GM12892 (cell line): ENCODE results near the gene KLHL2.

Experiments
- POLR2A ChIP-seq: IDR thresholded peaks from 2 replicates; pipeline ENCODE4 v1.6.1; 2011; ENCODE audit warnings: low read depth, low read length, control low read depth
- POLR2AphosphoS5 ChIP-seq: IDR thresholded peaks from 2 replicates; pipeline ENCODE4 v1.6.1; 2011; ENCODE audit warnings: low read depth, low read length, control low read depth

DNA sequence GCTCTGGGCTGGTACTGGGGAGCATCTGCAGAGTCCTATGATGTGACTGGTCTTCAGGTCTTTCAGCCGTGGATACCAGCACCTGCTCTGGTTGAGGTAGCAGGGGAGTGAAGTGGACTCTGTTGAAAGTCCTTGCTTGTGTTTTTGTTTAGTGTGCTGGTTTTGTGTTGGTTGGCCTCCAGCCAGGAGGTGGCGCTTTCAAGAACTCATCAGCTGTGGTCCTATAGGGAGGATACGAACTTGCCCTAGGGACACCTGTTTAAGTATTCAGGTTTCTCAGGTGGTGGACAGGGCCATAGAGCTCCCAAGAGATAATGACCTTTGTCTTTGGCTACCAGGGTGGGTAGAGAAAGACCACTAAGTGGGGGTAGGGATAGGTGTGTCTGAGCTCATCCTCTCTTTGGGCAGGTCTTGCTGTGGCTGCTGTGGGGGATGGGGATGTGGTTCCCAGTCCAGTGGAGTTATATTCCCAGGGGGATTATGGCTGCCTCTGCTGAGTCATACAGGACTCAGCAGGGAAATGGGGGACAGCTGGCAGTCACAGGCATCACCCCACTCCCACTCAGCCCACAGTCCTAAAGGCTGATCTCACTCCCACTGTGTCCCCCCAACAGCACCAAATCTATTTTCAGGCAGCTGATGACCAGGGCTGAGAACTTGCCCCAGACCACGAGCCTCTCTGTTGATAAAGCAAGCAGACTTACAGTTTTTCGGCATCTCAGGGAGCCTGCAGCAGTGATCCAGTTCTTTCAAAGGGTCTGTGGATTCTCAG is 144.2 kb downstream of the KLHL2 start:
- TF ChIP-seq POLR2AphosphoS5, result no peak
- TF ChIP-seq POLR2A, result no peak
